Ovary (tissue), 3 donors: Measurements from ENCODE around the gene RAD21L1.

Experiments
- CTCF ChIP-seq, 3 donors: fragments of 450-650 bp in 2 of 3; fragments of 200-600 bp in 1 of 3; IDR thresholded peaks; one replicate each; pipeline versions ENCODE4 v1.5.1 to v1.8.0; 2016 to 2022; ENCODE audit warnings: antibody characterized with exemption in 3 of 3, mild to moderate bottlenecking in 1 of 3
- EP300 ChIP-seq: sonication (generic); formaldehyde crosslinking; IDR thresholded peaks from one replicate; pipeline ENCODE4 v1.6.1; 2017; ENCODE audit warnings: antibody characterized with exemption
- POLR2A ChIP-seq: fragments of 450-650 bp; IDR thresholded peaks from one replicate; pipeline ENCODE4 v1.6.1; 2017; ENCODE audit warnings: antibody characterized with exemption, mild to moderate bottlenecking, moderate library complexity
- donor health status: DM: no; HTN: no; CAD: no.

- TF ChIP-seq POLR2A (no peak), EP300 (no peak), CTCF (IDR thresholded peaks at IDR 0.05) (no peak)
Observed at GRCh38 chr20:1185790-1186334, 40.0 kb upstream of the RAD21L1 start.
